ENCODE measurements around the gene FAM177A1.
"Not testable (repeated sequence)": the region's sequence is repeated elsewhere in the genome, so short reads cannot be mapped to it uniquely, and the experiment has no call there.

FAM177A1 gene
- 76.7 reads per million, percentile 77 among the genes with 10 or more reads in this experiment for total RNA-seq

- peak; percentile 99 for DNase-seq
These were observed at the start of gene FAM177A1 for GRCh38 chr14:35046048-35046750. Gene FAM177A1 (plus strand): TSS chr14:35046272. CDS start chr14:35046464, 192 bp downstream.

DNA sequence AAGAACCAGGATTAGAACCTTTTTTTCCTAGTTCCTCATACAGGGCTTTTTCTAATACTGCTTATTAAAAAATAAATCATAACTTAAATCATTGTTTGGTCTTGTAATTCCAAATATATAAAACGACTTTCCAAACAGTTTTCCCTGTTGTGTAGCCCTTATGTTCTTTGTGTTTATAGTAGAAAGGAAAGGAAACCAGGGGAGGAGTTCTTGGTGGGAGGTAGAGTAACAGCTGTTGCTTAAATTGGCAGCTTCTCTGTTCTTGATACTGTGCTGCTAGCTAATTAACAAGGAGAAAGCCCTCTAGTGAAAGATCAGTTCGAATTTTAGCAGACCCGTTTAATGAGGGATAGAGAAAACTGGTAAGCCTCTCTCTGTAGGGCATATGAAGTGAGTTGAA is 48.3 kb upstream of the FAM177A1 start:
- no peak for DNase-seq

- DNase-seq = no peak
These were observed 46.6 kb upstream of the FAM177A1 start for GRCh38 chr14:34999500-34999899.

- no peak for DNase-seq
These were observed 44.5 kb upstream of the FAM177A1 start for GRCh38 chr14:35001621-35002020.

- no peak for DNase-seq
These were observed 41.2 kb upstream of the FAM177A1 start for GRCh38 chr14:35004839-35005238.

DNA sequence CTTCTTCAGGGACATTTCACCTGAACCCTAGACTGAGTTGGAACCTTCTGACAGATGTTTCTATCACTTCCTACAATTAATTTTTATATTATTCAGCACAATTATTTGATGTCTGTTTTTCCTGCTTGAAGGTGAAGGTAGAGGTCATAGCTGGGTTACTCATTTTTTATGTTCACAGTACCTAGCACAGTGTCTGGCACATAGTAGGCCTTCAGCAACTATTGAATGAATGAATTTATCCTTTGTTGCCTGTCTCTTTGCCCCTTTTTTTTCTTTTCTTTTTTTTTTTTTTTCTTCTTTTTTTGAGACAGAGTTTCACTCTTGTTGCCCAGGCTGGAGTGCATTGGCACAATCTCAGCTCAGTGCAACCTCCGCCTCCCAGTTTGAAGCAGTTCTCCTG is 29.5 kb upstream of the FAM177A1 start:
- DNase-seq = no peak

DNA sequence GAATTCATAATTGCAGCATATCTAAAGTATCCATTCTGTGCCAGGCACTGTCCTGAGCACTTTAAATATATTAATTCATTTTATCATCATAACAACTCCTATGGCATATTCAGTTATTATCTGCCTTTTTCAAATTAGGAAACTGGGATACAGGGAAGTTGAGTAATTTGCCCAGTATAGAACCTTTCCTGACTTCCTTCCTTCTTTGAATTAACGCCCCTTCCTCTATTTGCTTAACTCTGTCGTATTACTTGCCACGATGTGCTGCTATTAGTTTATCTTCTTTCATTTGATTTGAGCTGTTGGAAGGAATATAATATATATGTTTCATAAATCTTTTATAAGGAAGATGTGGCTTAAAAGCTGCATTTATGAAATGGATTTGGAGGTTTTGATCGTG is 25.4 kb upstream of the FAM177A1 start:
- DNase-seq = no peak

DNA sequence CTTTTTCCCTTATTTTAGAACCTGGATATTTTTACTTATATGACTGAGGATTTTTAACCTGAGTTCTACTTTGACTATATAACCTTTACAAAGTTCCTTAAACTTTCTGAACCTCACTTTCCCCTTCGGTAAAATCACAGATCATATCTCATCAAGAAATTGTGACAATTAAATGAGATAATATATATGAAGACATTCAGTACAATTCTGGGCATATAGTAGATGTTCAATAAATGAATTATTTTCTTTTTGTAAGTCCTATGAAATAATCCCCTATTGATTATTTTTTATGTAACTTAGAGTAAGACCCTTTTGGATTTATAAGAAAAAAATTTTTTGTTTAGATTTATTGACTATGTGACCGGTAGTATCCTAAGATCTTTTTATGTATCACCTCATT is 17.6 kb upstream of the FAM177A1 start:
- no peak for DNase-seq

DNA sequence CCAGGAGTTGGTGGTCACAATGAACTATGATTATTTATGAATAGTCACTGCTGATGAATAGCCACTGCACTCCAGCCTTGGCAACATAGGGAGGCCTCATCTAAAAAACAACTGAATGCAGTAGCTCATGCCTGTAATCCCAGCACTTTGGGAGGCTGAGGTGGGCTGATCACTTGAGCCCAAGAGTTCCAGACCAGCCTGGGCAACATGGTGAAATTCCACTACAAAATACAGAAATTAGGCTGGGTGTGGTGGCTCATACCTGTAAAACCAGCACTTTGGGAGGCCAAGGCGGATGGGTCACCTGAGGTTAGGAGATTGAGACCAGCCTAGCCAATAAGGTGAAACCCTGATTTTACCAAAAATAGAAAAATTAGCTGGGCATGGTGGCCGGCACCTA is 13.5 kb upstream of the FAM177A1 start:
- DNase-seq = no peak

DNA sequence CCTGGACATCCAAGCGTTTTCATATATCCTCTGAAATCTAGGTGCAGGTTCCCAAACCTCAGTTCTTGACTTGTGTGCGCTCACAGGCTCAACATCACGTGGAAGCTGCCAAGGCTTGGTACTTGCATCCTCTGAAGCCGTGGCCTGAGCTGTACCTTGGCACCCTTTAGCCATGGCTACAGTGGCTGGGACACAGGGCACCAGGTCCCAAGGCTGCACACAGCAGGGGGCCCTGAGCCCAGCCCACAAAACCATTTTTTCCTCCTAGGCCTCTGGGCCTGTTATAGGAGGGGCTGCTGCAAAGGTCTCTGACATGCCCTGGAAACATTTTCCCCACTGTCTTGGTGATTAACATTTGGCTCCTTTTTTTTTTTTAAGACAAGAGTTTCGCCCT is 11.6 kb upstream of the FAM177A1 start:
- DNase-seq = no peak

DNA sequence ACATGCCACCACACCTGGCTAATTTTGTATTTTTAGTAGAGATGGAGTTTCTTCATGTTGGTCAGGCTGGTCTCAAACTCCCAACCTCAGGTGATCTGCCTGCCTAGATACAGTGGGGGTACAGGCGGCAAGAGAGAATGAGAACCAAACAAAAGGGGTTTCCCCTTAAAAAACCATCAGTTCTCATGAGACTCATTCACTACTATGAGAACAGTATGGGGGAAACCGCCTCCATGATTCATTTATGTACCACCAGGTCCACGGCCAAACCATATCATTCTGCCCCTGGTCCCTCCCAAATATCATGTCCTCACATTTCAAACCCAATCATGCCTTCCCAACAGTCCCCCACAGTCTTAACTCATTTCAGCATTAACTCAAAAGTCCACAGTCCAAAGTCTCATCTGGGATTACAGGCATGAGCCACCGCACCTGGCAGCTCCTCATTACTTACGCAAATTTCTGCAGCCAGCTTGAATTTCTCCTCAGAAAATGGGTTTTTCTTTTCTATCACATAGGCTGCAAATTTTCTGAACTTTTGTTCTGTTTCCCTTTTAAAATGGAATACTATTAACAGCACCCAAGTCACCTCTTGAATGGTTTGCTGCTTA is 11.0 kb upstream of the FAM177A1 start:
- not testable (repeated sequence) for DNase-seq

- DNase-seq = not testable (repeated sequence)
These were observed 7.8 kb upstream of the FAM177A1 start for GRCh38 chr14:35038312-35038711.

GRCh38 chr14:35042632-35043031 is 3.4 kb upstream of the FAM177A1 start:
- DNase-seq = no peak

DNA sequence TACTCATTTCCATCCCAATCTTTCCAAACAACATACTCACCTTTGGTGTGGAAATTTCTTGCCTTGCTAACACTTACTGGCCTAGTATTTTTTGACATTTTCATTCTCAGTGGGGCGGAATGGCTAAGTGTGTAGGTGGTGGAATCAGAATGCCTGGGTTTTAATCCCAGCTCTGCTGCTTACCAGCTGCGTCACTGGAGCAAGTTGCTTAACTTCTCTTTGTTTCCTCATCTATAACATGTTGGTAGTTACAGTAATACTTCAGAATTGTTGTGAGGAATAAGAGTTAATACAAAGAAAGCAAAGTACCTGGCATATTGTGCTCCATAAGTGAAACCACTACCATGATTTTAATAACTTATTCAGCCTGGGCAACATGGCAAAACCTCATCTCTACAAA is 3.0 kb upstream of the FAM177A1 start:
- DNase-seq = no peak

DNA sequence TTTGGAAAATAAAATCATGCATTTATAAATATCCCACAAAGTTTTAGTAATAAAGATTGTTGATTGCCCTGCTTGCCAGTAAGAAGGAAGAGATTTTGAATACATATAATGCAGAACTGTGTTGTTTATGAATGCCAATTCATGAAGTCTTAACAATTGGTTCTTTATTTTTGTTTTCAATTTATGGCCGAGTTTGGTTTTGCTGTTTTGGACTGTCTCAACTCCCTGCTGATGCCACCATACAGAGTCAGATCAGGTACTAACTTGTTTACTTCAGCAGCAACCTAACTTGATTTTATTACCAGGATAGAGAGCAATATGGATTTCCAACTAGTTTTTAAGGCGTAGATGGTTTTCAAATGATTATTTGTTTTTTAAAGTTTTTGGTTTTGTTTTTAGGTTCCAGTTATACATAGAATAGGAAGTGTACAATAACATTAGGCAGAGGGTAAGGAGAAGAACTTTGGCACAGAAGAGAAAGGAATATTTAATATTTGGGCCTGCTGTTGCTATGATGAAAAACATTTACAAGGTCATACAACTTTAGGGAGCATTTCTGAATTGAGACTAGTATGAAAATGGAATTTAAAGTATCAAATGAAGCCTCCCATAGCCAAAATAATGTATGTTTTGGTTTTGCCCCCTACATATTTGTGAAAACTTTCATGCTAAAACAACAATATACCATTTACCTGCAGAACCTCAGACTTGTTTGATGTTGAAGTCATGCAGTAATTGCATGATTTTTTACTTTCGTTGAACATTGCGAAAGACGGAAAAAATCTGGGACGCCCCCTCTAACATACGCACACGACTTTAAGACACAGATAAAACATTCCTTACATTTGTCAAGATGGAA is 904 bp upstream of the FAM177A1 start:
- no peak for DNase-seq

DNA sequence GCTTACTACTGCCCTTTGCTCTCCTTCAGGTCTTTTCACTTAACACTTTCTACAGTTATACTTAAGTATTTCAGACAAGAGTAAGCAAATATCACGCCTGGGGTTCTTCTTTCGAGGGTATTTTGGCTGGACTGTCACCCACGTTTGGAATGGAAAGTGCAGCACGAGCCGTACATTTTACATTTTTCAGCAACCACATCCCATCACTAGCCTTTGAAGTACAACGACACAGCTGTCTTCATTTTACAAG is 349 bp upstream of the FAM177A1 start:
- DNase-seq = no peak

DNA sequence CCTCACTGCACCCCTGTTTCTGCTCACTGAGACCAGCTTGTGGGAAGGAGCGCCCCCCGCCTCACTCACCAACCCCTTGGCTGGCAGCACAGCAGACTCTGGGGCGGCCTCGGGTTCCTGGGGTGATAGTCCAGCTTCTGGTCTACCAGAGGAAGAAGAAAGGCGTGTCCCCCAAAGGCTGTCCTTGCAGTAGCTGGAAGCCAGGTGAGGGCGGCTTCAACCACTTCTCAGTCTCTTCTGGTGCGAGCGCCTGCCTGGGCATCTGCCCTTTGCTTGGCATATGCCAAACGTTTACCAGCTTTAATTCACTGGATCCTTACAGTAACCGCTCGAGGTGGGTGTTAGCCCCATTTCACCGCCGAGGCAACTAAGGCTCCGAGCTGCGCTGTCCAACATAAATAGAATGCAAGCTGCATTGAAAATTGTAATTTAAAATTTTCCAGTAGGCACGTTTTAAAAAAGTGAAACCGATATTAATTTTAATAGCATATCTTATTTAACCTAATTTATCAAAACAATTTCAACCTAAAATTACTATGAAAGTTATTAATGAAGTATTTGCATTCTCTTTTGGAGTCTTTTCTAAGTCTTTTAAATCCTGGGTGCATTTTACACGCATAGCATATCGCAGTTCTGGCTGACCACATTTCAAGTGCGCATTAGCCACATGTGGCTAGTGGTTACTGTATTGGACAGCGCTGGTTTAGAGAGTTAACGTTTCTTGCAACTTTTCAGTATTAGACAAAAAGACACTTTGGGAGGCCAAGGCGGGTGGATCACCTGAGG is 872 bp downstream of the FAM177A1 start:
- DNase-seq = no peak

DNA sequence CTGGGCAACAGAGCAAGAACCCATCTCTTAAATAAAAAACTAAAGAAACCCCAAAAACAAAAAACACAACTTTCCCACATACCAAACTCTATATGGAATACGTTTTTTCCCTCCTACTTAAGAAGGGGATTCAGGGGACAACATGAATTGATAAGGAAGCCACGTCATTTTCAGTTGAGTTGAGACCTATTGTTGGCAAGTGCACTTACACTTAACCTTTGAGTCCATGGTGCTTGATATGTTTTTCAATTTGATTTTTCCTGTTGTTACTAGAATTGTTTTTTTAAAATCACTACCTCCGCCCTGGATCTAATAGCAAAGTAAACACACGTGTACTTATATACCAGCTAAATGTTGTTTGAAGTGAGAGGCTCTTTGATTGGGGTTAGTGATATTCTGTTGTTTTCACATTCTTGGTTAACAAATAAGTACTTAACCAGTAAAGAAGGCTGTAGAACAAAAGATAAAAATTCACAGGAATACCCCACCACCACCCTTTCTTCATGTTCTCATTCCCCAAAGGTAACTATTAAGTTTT is 2.0 kb downstream of the FAM177A1 start:
- DNase-seq = no peak

DNA sequence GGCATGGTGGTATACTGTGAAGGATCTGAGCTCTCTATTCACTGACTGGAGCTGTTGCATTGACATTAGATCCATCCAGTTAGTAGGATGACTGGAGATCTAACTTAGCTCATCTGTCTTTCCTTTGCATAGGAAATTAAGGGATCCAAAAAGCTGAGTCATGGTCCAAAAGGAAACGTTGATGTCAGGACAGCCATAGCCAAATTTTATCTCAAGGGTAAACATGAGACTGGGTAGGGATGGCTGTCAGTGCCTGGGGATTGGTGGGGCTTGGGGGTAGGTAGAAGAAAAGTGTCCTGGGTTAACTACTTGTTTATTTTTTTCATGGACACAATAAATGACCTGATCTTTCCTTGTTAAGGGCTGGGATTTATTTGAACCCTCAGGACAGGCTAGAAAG is 4.6 kb downstream of the FAM177A1 start:
- no peak for DNase-seq

- no peak for DNase-seq
These were observed 5.7 kb downstream of the FAM177A1 start for GRCh38 chr14:35051796-35052195.

- DNase-seq = no peak
These were observed 6.6 kb downstream of the FAM177A1 start for GRCh38 chr14:35052637-35053036.

DNA sequence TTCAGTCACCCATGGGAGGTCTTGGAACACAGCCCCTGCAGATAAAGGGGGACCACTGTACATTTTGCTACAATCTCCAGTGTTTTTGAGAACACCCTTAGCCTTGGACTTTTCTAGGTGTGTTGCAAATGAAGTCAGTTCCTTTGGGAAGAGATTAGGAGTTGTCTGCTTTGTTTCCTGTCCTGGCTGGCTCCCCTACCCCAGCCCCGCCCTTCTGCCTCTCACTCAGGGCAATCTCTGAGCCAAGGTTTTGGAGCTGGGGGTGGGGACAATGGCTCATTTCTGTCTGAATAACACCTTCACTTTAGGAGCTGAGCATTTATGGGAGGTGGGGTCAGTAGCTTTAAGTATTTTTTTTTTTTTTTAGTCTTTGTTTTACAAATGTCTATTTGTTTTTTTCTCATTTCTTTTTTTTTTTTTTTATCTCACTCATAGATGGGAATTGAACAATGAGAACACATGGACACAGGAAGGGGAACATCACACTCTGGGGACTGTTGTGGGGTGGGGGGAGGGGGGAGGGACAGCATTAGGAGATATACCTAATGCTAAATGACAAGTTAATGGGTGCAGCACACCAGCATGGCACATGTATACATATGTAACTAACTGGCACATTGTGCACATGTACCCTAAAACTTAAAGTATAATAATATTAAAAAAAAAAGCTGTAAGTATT is 15.2 kb downstream of the FAM177A1 start:
- DNase-seq = not testable (repeated sequence)
